Neural progenitor cell (in vitro differentiated cells): Measurements from ENCODE around the gene PNMA8A.

Experiments
- CTCF ChIP-seq: fragments of 200-600 bp; sonication (generic); IDR thresholded peaks from 2 replicates; pipeline ENCODE4 v1.5.1; 2017; ENCODE audit warnings: antibody characterized with exemption, mild to moderate bottlenecking
- EZH2 ChIP-seq: fragments of 200-600 bp; sonication (generic); IDR thresholded peaks from 2 replicates; pipeline ENCODE4 v1.6.1; 2017; ENCODE audit warnings: antibody characterized with exemption, mild to moderate bottlenecking, moderate library complexity

- TF ChIP-seq EZH2 (no peak), CTCF (no peak)
Observed at GRCh38 chr19:46435009-46435408, 36.4 kb downstream of the PNMA8A start.
